ENCODE measurements around the gene UTP18. TPM values are rescaled to one million over a fixed set of nuclear protein-coding genes. Genes with fewer than 3 reads are reported as not detected.
A peak's percentile ranks its signal among the peaks of the same experiment; 100 is the strongest.
"Not testable (repeated sequence)": the region's sequence is repeated elsewhere in the genome, so short reads cannot be mapped to it uniquely, and the experiment has no call there.

Gene UTP18
- total RNA-seq, 1 experiment from 2014 or later, result 64.2 TPM

DNA sequence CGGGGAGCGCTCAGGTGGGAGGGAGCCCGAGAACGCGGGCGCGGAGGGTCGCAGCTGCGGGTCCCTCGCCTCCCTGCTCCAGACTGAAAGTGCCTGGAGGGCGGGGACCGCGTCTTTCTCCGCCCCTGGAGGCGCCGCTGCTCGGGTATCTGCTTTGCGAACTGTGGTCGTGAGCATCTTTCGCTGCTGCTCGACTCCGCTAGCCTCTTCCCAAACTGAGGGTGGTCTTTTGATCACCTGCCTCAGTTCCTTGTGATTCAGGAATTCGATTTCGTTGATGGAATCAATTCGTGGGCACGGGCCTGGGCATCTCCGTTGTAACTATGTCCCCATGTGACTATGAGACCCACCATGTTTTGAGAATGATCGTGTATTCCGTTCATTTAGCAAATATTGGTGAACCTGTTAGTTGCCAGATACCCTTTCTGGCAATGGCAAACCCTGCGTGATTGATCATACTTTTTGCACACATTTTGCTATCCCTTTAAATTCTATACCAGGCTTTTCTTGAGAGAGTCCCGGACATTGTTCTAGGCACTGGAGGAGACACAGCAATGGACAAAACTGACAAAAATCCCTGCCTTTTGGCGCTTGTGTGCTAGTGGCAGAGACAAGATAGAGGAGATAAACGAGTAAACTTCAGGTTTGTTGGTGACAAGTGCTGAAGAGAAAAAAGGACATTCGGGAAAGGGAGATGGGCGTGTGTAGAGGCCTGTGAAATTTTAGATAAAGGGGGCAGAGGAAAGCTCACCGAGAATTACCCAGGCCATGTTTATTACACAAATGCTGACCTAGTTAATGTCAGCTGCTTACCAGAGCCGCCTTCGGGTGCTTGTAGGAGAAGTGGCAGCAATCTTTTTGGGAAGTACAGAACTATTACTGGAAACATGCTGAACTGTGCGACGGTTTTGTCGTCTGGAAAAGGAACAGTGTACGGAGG lies 948 bp downstream of the UTP18 start:
- peaks cover 41% of the 10 kb centered on the region for H3K4me1 ChIP-seq (ENCODE audit: insufficient read depth, low read length)
- intact Hi-C loops (cut with micrococcal nuclease), result loop anchor here (5.0 kb wide), 1 partner anchor 94 kb away; the partner anchor contains the start of gene NME2
- peak overlapping the region; percentile 91; the same call in 1 of the 2 replicates for H3K27ac ChIP-seq (ENCODE audit: low read length)
- TF ChIP-seq, protein P1, sequence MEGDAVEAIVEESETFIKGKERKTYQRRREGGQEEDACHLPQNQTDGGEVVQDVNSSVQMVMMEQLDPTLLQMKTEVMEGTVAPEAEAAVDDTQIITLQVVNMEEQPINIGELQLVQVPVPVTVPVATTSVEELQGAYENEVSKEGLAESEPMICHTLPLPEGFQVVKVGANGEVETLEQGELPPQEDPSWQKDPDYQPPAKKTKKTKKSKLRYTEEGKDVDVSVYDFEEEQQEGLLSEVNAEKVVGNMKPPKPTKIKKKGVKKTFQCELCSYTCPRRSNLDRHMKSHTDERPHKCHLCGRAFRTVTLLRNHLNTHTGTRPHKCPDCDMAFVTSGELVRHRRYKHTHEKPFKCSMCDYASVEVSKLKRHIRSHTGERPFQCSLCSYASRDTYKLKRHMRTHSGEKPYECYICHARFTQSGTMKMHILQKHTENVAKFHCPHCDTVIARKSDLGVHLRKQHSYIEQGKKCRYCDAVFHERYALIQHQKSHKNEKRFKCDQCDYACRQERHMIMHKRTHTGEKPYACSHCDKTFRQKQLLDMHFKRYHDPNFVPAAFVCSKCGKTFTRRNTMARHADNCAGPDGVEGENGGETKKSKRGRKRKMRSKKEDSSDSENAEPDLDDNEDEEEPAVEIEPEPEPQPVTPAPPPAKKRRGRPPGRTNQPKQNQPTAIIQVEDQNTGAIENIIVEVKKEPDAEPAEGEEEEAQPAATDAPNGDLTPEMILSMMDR (conservative IDR thresholded peaks at IDR 0.05; ENCODE audit: low read depth, low read length), result no peak
- TF ChIP-seq EZH2phosphoT487 (IDR thresholded peaks at IDR 0.05; ENCODE audit: borderline replicate concordance, low read length) (no peak), EZH2 (IDR thresholded peaks at IDR 0.05; ENCODE audit: low read length, unreplicated experiment) (no peak)
- H3K4me3 ChIP-seq (ENCODE audit: low read length), result peak overlapping the region; percentile 89
- no peaks in the 10 kb centered on the region for H3F3A ChIP-seq (ENCODE audit: low read length, unreplicated experiment)
- ChIA-PET CTCF (no interaction called here), POLR2A (ENCODE audit: unreplicated experiment) (interaction anchor here (1.0 kb wide), 1 partner anchor 20 kb away, joined by 4 read pairs; no protein-coding TSS in a partner anchor)
- TSS peak; percentile 47 for BruUV-seq (replicated peaks)
- ATAC-seq (no peak), DNase-seq (peak; percentile 7)
- no peaks in the 10 kb centered on the region for H3K9me2 ChIP-seq (replicated peaks; ENCODE audit: low read length)
- peak overlapping the region; percentile 87 for H3K4me2 ChIP-seq (ENCODE audit: low read length)
- peaks cover 33% of the 10 kb centered on the region for H3K36me3 ChIP-seq (ENCODE audit: low read depth, low read length)
- peaks cover 95% of the 10 kb centered on the region for H3K79me2 ChIP-seq (ENCODE audit: low read length)
- H4K20me1 ChIP-seq (ENCODE audit: low read length), result peaks cover 57% of the 10 kb centered on the region
- H3K9me3 ChIP-seq (ENCODE audit: low read length), result no peaks in the 10 kb centered on the region
- peak overlapping the region; percentile 95 for H2AFZ ChIP-seq (ENCODE audit: low read length)
- peak overlapping the region; percentile 97 for H3K9ac ChIP-seq (ENCODE audit: low read length)
- H3K27me3 ChIP-seq (ENCODE audit: low read length), result no peaks in the 10 kb centered on the region

DNA sequence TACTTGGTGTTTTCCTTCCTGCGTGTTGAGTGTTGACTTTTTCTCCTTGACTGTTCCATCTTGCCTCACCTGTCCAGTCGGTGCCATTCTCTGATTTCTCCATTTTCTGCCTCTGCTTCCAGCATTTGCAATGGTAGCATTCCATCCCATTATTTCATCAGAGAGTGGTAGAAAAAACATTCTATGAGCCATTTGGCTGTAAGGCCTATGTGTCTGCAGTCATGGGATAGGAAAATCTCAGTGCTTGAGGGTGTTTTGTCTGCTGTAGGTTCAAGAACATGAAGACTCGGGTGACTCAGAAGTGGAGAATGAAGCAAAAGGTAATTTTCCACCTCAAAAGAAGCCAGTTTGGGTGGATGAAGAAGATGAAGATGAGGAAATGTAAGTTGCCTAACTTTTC lies 2.7 kb downstream of the UTP18 start:
- intact Hi-C loops (cut with micrococcal nuclease), result loop anchor here (5.0 kb wide), 1 partner anchor 96 kb away; the partner anchor contains the start of gene NME2
- no TSS peak for BruUV-seq (replicated peaks)
- DNase-seq, result no peak
- H3K36me3 ChIP-seq (ENCODE audit: low read depth, low read length), result peaks cover 36% of the 10 kb centered on the region
- H3K9me3 ChIP-seq (ENCODE audit: low read length), result no peaks in the 10 kb centered on the region
- no peak for ATAC-seq
- H3K4me2 ChIP-seq (ENCODE audit: low read length), result peak overlapping the region; percentile 51
- ChIA-PET POLR2A (ENCODE audit: unreplicated experiment) (no interaction called here), CTCF (no interaction called here)
- no peak overlapping the region for H3K27ac ChIP-seq (ENCODE audit: low read length)
- H3K4me3 ChIP-seq (ENCODE audit: low read length), result peak overlapping the region; percentile 19; the same call in 1 of the 2 replicates
- H4K20me1 ChIP-seq (ENCODE audit: low read length), result peaks cover 44% of the 10 kb centered on the region
- H3K4me1 ChIP-seq (ENCODE audit: insufficient read depth, low read length), result peaks cover 27% of the 10 kb centered on the region
- H3K9me2 ChIP-seq (replicated peaks; ENCODE audit: low read length), result no peaks in the 10 kb centered on the region
- H3F3A ChIP-seq (ENCODE audit: low read length, unreplicated experiment), result no peaks in the 10 kb centered on the region
- H2AFZ ChIP-seq (ENCODE audit: low read length), result no peak overlapping the region
- no peak overlapping the region for H3K9ac ChIP-seq (ENCODE audit: low read length)
- peaks cover 91% of the 10 kb centered on the region for H3K79me2 ChIP-seq (ENCODE audit: low read length)
- TF ChIP-seq EZH2phosphoT487 (IDR thresholded peaks at IDR 0.05; ENCODE audit: borderline replicate concordance, low read length) (no peak), EZH2 (IDR thresholded peaks at IDR 0.05; ENCODE audit: low read length, unreplicated experiment) (no peak)
- TF ChIP-seq, protein P1 (conservative IDR thresholded peaks at IDR 0.05; ENCODE audit: low read depth, low read length), result no peak
- no peaks in the 10 kb centered on the region for H3K27me3 ChIP-seq (ENCODE audit: low read length)

DNA sequence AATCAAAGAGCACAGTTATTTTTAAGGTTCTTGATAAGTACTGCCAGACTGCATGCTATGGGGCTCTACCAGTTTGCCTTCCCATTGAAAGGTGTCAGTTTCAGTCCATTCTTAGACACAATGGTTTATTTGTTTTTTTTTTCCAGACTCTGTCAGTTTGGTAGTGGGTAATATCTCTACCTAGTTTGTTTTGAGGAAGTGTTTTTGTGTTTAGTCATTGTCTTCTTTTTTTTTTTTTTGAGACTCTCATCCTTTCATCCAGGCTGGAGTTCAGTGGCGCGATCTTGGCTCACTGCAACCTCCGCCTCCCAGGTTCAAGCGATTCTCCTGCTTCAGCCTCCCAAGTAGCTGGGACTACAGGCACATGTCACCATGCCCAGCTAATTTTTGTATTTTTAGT lies 4.1 kb downstream of the UTP18 start:
- POLR2A ChIA-PET (ENCODE audit: unreplicated experiment); H3K27me3 ChIP-seq (ENCODE audit: low read length); CTCF ChIA-PET; ATAC-seq; H2AFZ ChIP-seq (ENCODE audit: low read length); H3F3A ChIP-seq (ENCODE audit: low read length, unreplicated experiment); BruUV-seq (replicated peaks); H3K4me3 ChIP-seq (ENCODE audit: low read length); H3K9me3 ChIP-seq (ENCODE audit: low read length); H3K27ac ChIP-seq (ENCODE audit: low read length); H3K9ac ChIP-seq (ENCODE audit: low read length); H3K9me2 ChIP-seq (replicated peaks; ENCODE audit: low read length): not testable (repeated sequence)
- intact Hi-C loops (cut with micrococcal nuclease), result loop anchor here (5.0 kb wide), 1 partner anchor 97 kb away; the partner anchor contains the start of gene NME2
- peaks cover 34% of the 10 kb centered on the region; the same call in 1 of the 2 replicates for H4K20me1 ChIP-seq (ENCODE audit: low read length)
- H3K79me2 ChIP-seq (ENCODE audit: low read length), result peaks cover 83% of the 10 kb centered on the region
- peaks cover 19% of the 10 kb centered on the region for H3K4me1 ChIP-seq (ENCODE audit: insufficient read depth, low read length)
- DNase-seq, result peak; percentile 36
- peaks cover 47% of the 10 kb centered on the region for H3K36me3 ChIP-seq (ENCODE audit: low read depth, low read length)
- 0 out of 2 replicates have a peak overlapping the region, but pooled peaks have one; percentile 8 for H3K4me2 ChIP-seq (ENCODE audit: low read length)
